ENCODE measurements around the gene KRT79. TPM values are rescaled to one million over a fixed set of nuclear protein-coding genes. Genes with fewer than 3 reads are reported as not detected.

KRT79 gene
- total RNA-seq, 1 experiment from 2014 or later = not detected

GRCh38 chr12:52826611-52827498 is 7.3 kb downstream of the KRT79 start:
- no peak for DNase-seq (ENCODE audit: low read depth, low spot score)
- intact Hi-C loops (cut with micrococcal nuclease; ENCODE audit: unreplicated experiment) = no loop called here
- H3K36me3 ChIP-seq (ENCODE audit: control insufficient read depth, insufficient read depth, low read length) = no peaks in the 10 kb centered on the region
- no TSS peak for BruUV-seq (replicated peaks)
- no peak for ATAC-seq
- CTCF ChIA-PET = no interaction called here
- no peak overlapping the region for H3K27ac ChIP-seq (ENCODE audit: low read length)
- no peaks in the 10 kb centered on the region for H3K27me3 ChIP-seq (ENCODE audit: control insufficient read depth, insufficient read depth, low read length)
- H3K4me3 ChIP-seq (ENCODE audit: low read depth in 2 of 2, low read length in 2 of 2) = no peak overlapping the region
- no peaks in the 10 kb centered on the region for H3K9me3 ChIP-seq (ENCODE audit: control insufficient read depth, insufficient read depth, low read depth, low read length)
- no peak for TF ChIP-seq POLR2AphosphoS5 (IDR thresholded peaks at IDR 0.05; ENCODE audit: low read depth, low read length)
- TF ChIP-seq SIN3A (IDR thresholded peaks at IDR 0.05; ENCODE audit: borderline replicate concordance, insufficient read depth, low read depth, low read length) = no peak
- no peak for TF ChIP-seq TCF7L2 (IDR thresholded peaks at IDR 0.05; ENCODE audit: low read depth, low read length)
- TF ChIP-seq, protein P1, sequence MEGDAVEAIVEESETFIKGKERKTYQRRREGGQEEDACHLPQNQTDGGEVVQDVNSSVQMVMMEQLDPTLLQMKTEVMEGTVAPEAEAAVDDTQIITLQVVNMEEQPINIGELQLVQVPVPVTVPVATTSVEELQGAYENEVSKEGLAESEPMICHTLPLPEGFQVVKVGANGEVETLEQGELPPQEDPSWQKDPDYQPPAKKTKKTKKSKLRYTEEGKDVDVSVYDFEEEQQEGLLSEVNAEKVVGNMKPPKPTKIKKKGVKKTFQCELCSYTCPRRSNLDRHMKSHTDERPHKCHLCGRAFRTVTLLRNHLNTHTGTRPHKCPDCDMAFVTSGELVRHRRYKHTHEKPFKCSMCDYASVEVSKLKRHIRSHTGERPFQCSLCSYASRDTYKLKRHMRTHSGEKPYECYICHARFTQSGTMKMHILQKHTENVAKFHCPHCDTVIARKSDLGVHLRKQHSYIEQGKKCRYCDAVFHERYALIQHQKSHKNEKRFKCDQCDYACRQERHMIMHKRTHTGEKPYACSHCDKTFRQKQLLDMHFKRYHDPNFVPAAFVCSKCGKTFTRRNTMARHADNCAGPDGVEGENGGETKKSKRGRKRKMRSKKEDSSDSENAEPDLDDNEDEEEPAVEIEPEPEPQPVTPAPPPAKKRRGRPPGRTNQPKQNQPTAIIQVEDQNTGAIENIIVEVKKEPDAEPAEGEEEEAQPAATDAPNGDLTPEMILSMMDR (IDR thresholded peaks at IDR 0.05) = no peak
- TF ChIP-seq, protein P2, sequence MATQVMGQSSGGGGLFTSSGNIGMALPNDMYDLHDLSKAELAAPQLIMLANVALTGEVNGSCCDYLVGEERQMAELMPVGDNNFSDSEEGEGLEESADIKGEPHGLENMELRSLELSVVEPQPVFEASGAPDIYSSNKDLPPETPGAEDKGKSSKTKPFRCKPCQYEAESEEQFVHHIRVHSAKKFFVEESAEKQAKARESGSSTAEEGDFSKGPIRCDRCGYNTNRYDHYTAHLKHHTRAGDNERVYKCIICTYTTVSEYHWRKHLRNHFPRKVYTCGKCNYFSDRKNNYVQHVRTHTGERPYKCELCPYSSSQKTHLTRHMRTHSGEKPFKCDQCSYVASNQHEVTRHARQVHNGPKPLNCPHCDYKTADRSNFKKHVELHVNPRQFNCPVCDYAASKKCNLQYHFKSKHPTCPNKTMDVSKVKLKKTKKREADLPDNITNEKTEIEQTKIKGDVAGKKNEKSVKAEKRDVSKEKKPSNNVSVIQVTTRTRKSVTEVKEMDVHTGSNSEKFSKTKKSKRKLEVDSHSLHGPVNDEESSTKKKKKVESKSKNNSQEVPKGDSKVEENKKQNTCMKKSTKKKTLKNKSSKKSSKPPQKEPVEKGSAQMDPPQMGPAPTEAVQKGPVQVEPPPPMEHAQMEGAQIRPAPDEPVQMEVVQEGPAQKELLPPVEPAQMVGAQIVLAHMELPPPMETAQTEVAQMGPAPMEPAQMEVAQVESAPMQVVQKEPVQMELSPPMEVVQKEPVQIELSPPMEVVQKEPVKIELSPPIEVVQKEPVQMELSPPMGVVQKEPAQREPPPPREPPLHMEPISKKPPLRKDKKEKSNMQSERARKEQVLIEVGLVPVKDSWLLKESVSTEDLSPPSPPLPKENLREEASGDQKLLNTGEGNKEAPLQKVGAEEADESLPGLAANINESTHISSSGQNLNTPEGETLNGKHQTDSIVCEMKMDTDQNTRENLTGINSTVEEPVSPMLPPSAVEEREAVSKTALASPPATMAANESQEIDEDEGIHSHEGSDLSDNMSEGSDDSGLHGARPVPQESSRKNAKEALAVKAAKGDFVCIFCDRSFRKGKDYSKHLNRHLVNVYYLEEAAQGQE (IDR thresholded peaks at IDR 0.05; ENCODE audit: insufficient read depth in 1 of 2, low read depth in 2 of 2, low read length in 1 of 2) = no peak
- in situ Hi-C loops (cut with HindIII; ENCODE audit: low pct_unique_long_range_greater_than_20kb, low sequenced_read_pairs) = no loop called here
- peaks cover 7% of the 10 kb centered on the region for H3K4me1 ChIP-seq (ENCODE audit: control insufficient read depth, insufficient read depth, low read length)
- POLR2A ChIA-PET = no interaction called here

- ATAC-seq (no peak), DNase-seq (ENCODE audit: low read depth, low spot score) (no peak)
- no TSS peak for BruUV-seq (replicated peaks)
- intact Hi-C loops (cut with micrococcal nuclease; ENCODE audit: unreplicated experiment) (no loop called here), in situ Hi-C loops (cut with HindIII; ENCODE audit: low pct_unique_long_range_greater_than_20kb, low sequenced_read_pairs) (no loop called here)
- CTCF ChIA-PET = no interaction called here
- TF ChIP-seq, protein P2 (IDR thresholded peaks at IDR 0.05; ENCODE audit: insufficient read depth in 1 of 2, low read depth in 2 of 2, low read length in 1 of 2) = no peak
- no peak for TF ChIP-seq SIN3A (IDR thresholded peaks at IDR 0.05; ENCODE audit: borderline replicate concordance, insufficient read depth, low read depth, low read length)
- no peak for TF ChIP-seq POLR2AphosphoS5 (IDR thresholded peaks at IDR 0.05; ENCODE audit: low read depth, low read length)
- TF ChIP-seq TCF7L2 (IDR thresholded peaks at IDR 0.05; ENCODE audit: low read depth, low read length) = no peak
- TF ChIP-seq, protein P1 (IDR thresholded peaks at IDR 0.05) = no peak
- H3K27ac ChIP-seq (ENCODE audit: low read length) = no peak overlapping the region
- no peaks in the 10 kb centered on the region for H3K9me3 ChIP-seq (ENCODE audit: control insufficient read depth, insufficient read depth, low read depth, low read length)
- H3K27me3 ChIP-seq (ENCODE audit: control insufficient read depth, insufficient read depth, low read length) = no peaks in the 10 kb centered on the region
- POLR2A ChIA-PET = no interaction called here
- no peaks in the 10 kb centered on the region for H3K36me3 ChIP-seq (ENCODE audit: control insufficient read depth, insufficient read depth, low read length)
- no peak overlapping the region for H3K4me3 ChIP-seq (ENCODE audit: low read depth in 2 of 2, low read length in 2 of 2)
- peaks cover 7% of the 10 kb centered on the region for H3K4me1 ChIP-seq (ENCODE audit: control insufficient read depth, insufficient read depth, low read length)
Measured at GRCh38 chr12:52825961-52826360, 8.2 kb downstream of the KRT79 start.

Data from Panc1 (cell line).